SK-N-SH treated with all-trans-retinoic acid at 6 μM for 48 hours (cell line): ENCODE data around the gene IL4R.

ENCODE experiments used
- CSDC2 ChIP-seq: fragments of 250-450 bp; sonication (Bioruptor Pico); IDR thresholded peaks from 2 replicates; pipeline ENCODE4 v1.5.0; 2020; ENCODE audit warnings: mild to moderate bottlenecking, moderate library complexity
- PATZ1 ChIP-seq: fragments of 250-450 bp; sonication (Bioruptor Pico); IDR thresholded peaks from 2 replicates; pipeline ENCODE4 v1.8.0; 2020; ENCODE audit warnings: mild to moderate bottlenecking, moderate library complexity, borderline replicate concordance
- ZFP3 ChIP-seq: fragments of 250-450 bp; sonication (Bioruptor Pico); IDR thresholded peaks from 2 replicates; pipeline ENCODE4 v1.5.0; 2020; ENCODE audit warnings: mild to moderate bottlenecking, moderate library complexity
- ZNF565 ChIP-seq: fragments of 450-650 bp; formaldehyde crosslinking; conservative IDR thresholded peaks from 2 replicates; pipeline ENCODE4 v1.5.0; 2020; ENCODE audit warnings: low read depth, mild to moderate bottlenecking, moderate library complexity

- TF ChIP-seq ZFP3 (no peak), ZNF565 (CRISPR knock-in tag) (no peak), PATZ1 (no peak), CSDC2 (CRISPR knock-in tag) (no peak)
Measured at GRCh38 chr16:27333104-27333503, 19.3 kb downstream of the IL4R start.
